ENCODE data around the gene FAM240B. TPM values are rescaled to one million over a fixed set of nuclear protein-coding genes. Genes with fewer than 3 reads are reported as not detected.

FAM240B gene
- total RNA-seq, 1 experiment from 2014 or later, result not detected

DNA sequence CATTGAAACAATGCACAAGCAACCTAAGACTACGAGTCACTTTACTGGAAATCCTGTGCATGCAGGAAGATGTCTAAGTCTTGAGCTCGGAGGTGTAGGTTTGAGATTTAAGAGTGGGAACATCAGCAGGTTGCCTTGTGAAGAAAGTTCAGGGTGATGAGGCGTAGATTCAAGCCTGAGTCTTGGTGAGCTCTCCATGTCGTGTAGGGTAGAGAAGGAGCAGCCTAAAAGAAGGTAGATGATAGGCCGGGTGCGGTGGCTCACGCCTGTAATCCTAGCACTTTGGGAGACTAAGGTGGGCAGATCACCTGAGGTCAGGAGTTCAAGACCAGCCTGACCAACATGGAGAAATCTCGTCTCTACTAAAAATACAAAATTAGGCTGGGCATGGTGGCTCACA is 69.4 kb downstream of the FAM240B start:
- TF ChIP-seq EZH2 (IDR thresholded peaks at IDR 0.05; ENCODE audit: low read length, unreplicated experiment) (no peak), EZH2phosphoT487 (IDR thresholded peaks at IDR 0.05; ENCODE audit: borderline replicate concordance, low read length) (no peak)
- TF ChIP-seq, protein P1, sequence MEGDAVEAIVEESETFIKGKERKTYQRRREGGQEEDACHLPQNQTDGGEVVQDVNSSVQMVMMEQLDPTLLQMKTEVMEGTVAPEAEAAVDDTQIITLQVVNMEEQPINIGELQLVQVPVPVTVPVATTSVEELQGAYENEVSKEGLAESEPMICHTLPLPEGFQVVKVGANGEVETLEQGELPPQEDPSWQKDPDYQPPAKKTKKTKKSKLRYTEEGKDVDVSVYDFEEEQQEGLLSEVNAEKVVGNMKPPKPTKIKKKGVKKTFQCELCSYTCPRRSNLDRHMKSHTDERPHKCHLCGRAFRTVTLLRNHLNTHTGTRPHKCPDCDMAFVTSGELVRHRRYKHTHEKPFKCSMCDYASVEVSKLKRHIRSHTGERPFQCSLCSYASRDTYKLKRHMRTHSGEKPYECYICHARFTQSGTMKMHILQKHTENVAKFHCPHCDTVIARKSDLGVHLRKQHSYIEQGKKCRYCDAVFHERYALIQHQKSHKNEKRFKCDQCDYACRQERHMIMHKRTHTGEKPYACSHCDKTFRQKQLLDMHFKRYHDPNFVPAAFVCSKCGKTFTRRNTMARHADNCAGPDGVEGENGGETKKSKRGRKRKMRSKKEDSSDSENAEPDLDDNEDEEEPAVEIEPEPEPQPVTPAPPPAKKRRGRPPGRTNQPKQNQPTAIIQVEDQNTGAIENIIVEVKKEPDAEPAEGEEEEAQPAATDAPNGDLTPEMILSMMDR (conservative IDR thresholded peaks at IDR 0.05; ENCODE audit: low read depth, low read length), result no peak
- Histone ChIP-seq H3K4me2 (ENCODE audit: low read length) (no peak overlapping the region), H4K20me1 (ENCODE audit: low read length) (no peaks in the 10 kb centered on the region), H3K4me3 (ENCODE audit: low read length) (no peak overlapping the region), H3K9me3 (ENCODE audit: low read length) (no peaks in the 10 kb centered on the region), H3F3A (ENCODE audit: low read length, unreplicated experiment) (no peaks in the 10 kb centered on the region), H3K79me2 (ENCODE audit: low read length) (no peaks in the 10 kb centered on the region), H2AFZ (ENCODE audit: low read length) (no peak overlapping the region), H3K27me3 (ENCODE audit: low read length) (no peaks in the 10 kb centered on the region), H3K4me1 (ENCODE audit: insufficient read depth, low read length) (peaks cover 4% of the 10 kb centered on the region), H3K27ac (ENCODE audit: low read length) (no peak overlapping the region), H3K9ac (ENCODE audit: low read length) (no peak overlapping the region), H3K36me3 (ENCODE audit: low read depth, low read length) (no peaks in the 10 kb centered on the region), H3K9me2 (replicated peaks; ENCODE audit: low read length) (no peaks in the 10 kb centered on the region)
- ATAC-seq (no peak), DNase-seq (no peak)
- intact Hi-C loops (cut with micrococcal nuclease), result no loop called here
- no TSS peak for BruUV-seq (replicated peaks)
- ChIA-PET POLR2A (ENCODE audit: unreplicated experiment) (interaction anchor here (0.6 kb wide), 1 partner anchor 321 kb away, joined by 3 read pairs; no protein-coding TSS in a partner anchor), CTCF (no interaction called here)

DNA sequence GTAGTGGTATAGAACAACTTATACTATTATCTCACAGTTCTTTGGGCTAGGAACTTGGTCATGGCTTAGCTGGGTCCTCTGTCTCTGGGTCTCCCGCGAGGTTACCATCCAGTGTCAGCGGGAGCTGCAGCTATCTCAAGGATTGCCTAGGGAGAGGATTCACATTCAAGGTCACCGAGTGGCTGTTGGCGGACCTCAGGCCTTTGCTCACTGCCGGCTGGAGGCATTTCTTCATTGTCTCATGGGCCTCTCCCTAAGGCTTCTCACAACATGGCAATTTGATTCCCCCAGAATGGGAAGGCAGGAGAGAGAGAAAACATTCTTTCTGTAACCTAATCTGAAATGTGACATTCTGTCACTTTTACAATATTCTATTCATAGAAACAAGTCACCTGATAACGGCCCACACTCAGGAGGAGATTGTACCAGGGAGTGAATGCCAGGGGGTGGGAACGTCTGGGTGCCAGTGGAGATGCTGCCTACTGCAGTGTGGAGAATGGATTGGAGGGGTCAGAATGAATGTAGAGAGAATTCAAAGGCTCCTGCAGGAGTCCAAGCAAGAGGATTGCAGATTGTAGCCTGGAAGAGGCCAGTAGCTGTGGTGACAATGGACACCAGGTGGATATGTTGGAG is 70.1 kb downstream of the FAM240B start:
- DNase-seq, result no peak
- CTCF ChIA-PET, result no interaction called here

DNA sequence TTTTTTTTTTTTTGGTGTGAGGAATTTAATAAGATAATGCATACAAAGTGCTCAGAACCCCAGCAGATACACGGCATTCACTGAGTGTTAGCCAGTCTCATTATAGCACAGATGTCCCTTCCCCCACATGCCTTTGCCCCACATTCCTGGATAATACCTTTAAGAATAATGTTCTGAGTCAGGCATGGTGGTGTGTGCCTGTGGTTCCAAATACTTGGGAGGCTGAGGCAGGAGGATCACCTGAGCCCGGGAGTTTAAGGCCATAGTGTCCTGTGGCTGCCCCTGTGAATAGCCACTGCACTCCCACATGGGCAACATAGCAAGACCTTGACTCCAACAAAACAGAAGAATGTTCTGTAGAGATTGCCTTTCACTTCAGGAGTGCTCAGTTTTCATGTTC is 75.3 kb downstream of the FAM240B start:
- Histone ChIP-seq H3K36me3 (ENCODE audit: low read depth, low read length) (no peaks in the 10 kb centered on the region), H3K79me2 (ENCODE audit: low read length) (no peaks in the 10 kb centered on the region), H3K27ac (ENCODE audit: low read length) (no peak overlapping the region), H3K4me2 (ENCODE audit: low read length) (no peak overlapping the region), H3F3A (ENCODE audit: low read length, unreplicated experiment) (no peaks in the 10 kb centered on the region), H3K9me3 (ENCODE audit: low read length) (no peaks in the 10 kb centered on the region), H3K4me1 (ENCODE audit: insufficient read depth, low read length) (peaks cover 18% of the 10 kb centered on the region), H3K27me3 (ENCODE audit: low read length) (no peaks in the 10 kb centered on the region), H4K20me1 (ENCODE audit: low read length) (no peaks in the 10 kb centered on the region), H2AFZ (ENCODE audit: low read length) (no peak overlapping the region), H3K9ac (ENCODE audit: low read length) (no peak overlapping the region), H3K4me3 (ENCODE audit: low read length) (no peak overlapping the region), H3K9me2 (replicated peaks; ENCODE audit: low read length) (no peaks in the 10 kb centered on the region)
- TF ChIP-seq EZH2 (IDR thresholded peaks at IDR 0.05; ENCODE audit: low read length, unreplicated experiment), result no peak
- TF ChIP-seq, protein P1 (conservative IDR thresholded peaks at IDR 0.05; ENCODE audit: low read depth, low read length), result no peak
- no peak for TF ChIP-seq EZH2phosphoT487 (IDR thresholded peaks at IDR 0.05; ENCODE audit: borderline replicate concordance, low read length)
- POLR2A ChIA-PET (ENCODE audit: unreplicated experiment), result interaction anchor here (0.9 kb wide), 1 partner anchor 228 kb away, joined by 29 read pairs; no protein-coding TSS in a partner anchor
- ATAC-seq (no peak), DNase-seq (peak; percentile 25)
- intact Hi-C loops (cut with micrococcal nuclease), result no loop called here
- no TSS peak for BruUV-seq (replicated peaks)
- CTCF ChIA-PET, result no interaction called here

More for the DNA sequence above, 70.1 kb downstream of the FAM240B start:
- no peaks in the 10 kb centered on the region for H3K36me3 ChIP-seq (ENCODE audit: low read depth, low read length)
- no peak overlapping the region for H3K4me2 ChIP-seq (ENCODE audit: low read length)
- intact Hi-C loops (cut with micrococcal nuclease), result no loop called here
- no TSS peak for BruUV-seq (replicated peaks)
- POLR2A ChIA-PET (ENCODE audit: unreplicated experiment), result no interaction called here
- H3K27me3 ChIP-seq (ENCODE audit: low read length), result no peaks in the 10 kb centered on the region
- no peaks in the 10 kb centered on the region for H3K79me2 ChIP-seq (ENCODE audit: low read length)
- H3K4me3 ChIP-seq (ENCODE audit: low read length), result no peak overlapping the region
- H4K20me1 ChIP-seq (ENCODE audit: low read length), result no peaks in the 10 kb centered on the region
- no peak overlapping the region for H2AFZ ChIP-seq (ENCODE audit: low read length)
- no peak overlapping the region for H3K9ac ChIP-seq (ENCODE audit: low read length)
- H3F3A ChIP-seq (ENCODE audit: low read length, unreplicated experiment), result no peaks in the 10 kb centered on the region
- no peak for ATAC-seq
- no peak for TF ChIP-seq EZH2 (IDR thresholded peaks at IDR 0.05; ENCODE audit: low read length, unreplicated experiment)
- TF ChIP-seq, protein P1 (conservative IDR thresholded peaks at IDR 0.05; ENCODE audit: low read depth, low read length), result no peak
- TF ChIP-seq EZH2phosphoT487 (IDR thresholded peaks at IDR 0.05; ENCODE audit: borderline replicate concordance, low read length), result no peak
- no peaks in the 10 kb centered on the region for H3K9me2 ChIP-seq (replicated peaks; ENCODE audit: low read length)
- no peak overlapping the region for H3K27ac ChIP-seq (ENCODE audit: low read length)
- peaks cover 4% of the 10 kb centered on the region for H3K4me1 ChIP-seq (ENCODE audit: insufficient read depth, low read length)
- no peaks in the 10 kb centered on the region for H3K9me3 ChIP-seq (ENCODE audit: low read length)
